Kasumi-1 (cell line): ENCODE measurements around the gene U2AF1L4.
A peak's percentile ranks its signal among the peaks of the same experiment; 100 is the strongest.

Source experiments
- DNase-seq, 2 experiments: peaks; one replicate each; lab custom pipeline; 2025; lab: John Stamatoyannopoulos, UW

Gene U2AF1L4

GRCh38 chr19:35745328-35746086 is at the start of gene U2AF1L4, which contains the start of gene PSENEN:
Gene U2AF1L4, minus strand, starts transcription at chr19:35745418. Its CDS starts 27 bp downstream, at chr19:35745391.
Gene PSENEN, plus strand, starts transcription at chr19:35745651. Its CDS starts 280 bp downstream, at chr19:35745931.
- peak; percentile 97 to 98 for DNase-seq

DNA sequence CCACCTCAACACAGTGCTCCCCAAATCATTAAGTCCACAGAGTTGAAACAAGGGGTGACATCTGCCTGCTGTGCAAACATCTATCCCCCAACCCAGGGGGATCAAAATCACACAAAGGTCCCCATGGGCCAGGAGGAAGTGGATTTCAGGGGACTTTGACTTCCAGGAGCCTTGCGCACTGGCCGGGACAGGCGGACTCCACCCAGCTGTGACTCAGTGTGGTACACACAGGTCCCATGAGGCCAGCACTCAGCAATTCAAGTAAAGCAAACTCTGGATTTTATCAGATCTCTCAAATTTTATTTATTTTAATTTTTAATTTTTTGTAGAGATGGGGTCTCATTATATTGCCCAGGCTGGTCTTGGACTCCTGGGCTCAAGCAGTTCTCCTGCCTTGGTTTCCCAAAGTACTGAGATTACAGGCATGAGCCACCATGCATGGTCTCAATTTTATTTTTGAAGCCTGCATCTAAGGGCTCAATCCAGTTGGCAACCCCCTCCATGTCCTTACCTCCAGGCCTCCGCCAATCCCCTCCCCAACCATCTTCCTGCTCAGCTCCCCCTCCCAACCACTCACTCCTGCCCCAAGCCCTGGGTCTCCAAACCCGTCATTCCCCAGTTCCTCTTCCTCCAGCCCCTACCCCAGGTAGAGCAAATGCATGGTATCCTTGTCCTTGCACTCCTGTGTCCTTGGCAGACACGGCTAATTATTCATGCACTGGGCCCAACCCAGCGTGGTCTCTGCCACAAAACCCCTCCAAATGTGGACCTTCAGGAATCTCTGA is 48.4 kb upstream of the U2AF1L4 start:
- no peak for DNase-seq

- DNase-seq = no peak
Observed at GRCh38 chr19:35792888-35793287, 47.7 kb upstream of the U2AF1L4 start.

GRCh38 chr19:35792312-35792711 is 47.1 kb upstream of the U2AF1L4 start:
- DNase-seq = no peak

- no peak for DNase-seq
Observed at GRCh38 chr19:35791814-35792279, 46.6 kb upstream of the U2AF1L4 start.

DNA sequence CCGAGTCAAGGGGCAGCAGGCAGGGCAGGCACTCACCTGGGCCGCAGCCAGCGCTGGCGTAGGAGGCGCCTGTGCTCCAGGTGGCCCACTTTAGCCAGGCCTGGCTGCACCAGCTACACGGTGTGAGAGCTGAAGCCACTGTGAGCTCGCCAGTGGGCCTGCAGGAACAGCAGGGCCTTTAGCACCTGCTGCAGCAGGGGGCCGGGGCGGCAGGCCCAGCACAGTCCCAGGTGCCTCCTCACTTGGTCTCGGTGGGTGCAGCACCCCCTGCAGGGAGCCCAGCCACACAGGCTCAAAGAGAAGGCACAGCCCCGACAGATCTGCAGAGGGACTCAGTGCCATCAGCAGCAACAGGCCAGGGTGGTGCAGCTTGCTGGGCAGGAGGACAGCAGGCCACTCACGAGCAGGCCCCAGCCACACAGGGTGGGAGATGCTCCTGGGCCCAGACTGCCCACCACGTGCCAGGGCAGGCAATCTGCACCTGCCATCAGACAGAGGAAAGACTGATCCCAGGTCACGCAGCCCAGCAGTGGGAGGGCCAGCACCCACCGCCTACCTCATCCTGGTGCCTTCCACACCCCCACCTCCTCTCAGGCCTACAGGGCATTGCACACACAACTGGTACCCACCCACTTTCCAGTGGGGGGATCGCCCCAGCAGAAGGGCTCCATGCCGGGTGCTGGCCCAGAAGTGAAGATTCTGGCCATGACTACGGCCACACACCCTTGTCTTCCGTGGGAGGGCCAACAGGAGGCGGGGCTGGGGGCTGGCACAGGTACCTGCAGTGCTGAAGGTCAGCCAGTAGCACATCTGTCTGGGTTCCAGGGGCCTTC is 46.0 kb upstream of the U2AF1L4 start:
- no peak for DNase-seq

- no peak for DNase-seq
Observed at GRCh38 chr19:35789978-35790944, 45.0 kb upstream of the U2AF1L4 start.

- no peak for DNase-seq
Observed at GRCh38 chr19:35789195-35789977, 44.2 kb upstream of the U2AF1L4 start.

DNA sequence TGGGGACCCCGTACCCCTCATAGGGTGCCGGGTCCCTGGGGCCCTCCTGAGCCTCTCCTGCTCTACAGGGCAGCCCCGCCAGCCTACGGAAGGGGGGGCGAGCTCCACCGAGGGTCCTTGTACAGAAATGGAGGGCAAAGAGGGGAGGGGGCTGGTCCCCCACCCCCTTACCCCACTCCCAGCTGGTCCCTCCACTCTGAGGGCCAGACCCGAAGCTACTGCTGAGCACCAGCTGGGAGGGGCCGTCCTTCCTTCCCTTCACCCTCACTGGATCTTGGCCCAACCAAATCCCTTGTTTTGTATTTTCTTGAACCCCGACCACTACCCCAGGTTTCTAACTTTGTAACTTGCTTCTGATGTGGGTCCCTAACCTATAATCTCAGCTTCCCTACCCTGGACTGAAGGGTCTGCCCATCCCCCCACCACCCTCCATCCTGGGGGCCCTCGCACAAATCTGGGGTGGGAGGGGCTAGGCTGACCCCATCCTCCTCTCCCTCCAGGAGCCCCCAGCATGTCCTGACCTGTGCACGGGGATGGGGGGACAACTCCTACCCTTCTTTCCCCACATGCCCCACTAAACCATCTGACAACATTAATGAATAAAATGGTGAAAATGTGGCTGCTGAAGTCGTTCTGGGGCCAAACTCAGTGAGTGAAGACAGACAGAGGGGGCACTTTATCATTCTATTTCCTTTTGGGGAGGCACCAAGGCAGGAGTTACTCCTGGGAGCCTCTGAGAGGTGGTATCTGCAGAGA is 43.2 kb upstream of the U2AF1L4 start:
- DNase-seq = no peak

GRCh38 chr19:35787227-35787799 is 42.1 kb upstream of the U2AF1L4 start:
- DNase-seq = no peak

DNA sequence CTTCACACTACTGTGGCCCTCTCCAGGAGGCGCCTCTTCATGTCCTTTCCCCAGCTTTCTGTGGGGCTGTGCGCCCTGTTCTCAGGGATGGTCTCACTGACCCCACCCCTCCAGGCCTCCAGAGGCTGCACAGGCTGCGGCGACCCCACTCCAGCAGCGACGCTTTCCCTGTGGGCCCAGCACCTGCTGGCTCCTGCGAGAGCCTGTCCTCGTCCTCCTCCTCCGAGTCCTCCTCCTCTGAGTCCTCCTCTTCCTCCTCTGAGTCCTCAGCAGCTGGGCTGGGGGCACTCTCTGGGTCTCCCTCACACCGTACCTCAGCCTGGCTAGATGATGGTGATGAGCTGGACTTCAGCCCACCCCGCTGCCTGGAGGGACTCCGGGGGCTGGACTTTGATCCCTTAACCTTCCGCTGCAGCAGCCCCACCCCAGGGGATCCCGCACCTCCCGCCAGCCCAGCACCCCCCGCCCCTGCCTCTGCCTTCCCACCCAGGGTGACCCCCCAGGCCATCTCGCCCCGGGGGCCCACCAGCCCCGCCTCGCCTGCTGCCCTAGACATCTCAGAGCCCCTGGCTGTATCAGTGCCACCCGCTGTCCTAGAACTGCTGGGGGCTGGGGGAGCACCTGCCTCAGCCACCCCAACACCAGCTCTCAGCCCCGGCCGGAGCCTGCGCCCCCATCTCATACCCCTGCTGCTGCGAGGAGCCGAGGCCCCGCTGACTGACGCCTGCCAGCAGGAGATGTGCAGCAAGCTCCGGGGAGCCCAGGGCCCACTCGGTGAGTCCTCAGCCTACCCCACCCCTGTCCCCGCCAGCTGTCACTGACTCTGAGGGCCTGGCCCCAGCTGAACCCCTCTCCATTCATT is 41.3 kb upstream of the U2AF1L4 start:
- no peak for DNase-seq

DNA sequence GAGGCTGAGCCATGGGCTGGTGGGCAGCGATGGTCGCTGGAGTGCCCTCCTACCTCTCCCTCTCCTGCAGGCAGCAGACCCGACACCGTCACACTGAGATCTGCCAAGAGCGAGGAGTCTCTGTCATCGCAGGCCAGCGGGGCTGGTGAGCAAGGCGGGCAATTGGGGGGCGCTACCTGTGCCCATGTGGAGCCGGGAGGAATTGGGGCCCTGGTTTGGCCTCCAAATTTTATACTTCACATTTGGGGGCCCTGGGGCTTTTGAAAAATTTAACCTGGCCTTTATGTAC is 40.1 kb upstream of the U2AF1L4 start:
- no peak for DNase-seq

DNA sequence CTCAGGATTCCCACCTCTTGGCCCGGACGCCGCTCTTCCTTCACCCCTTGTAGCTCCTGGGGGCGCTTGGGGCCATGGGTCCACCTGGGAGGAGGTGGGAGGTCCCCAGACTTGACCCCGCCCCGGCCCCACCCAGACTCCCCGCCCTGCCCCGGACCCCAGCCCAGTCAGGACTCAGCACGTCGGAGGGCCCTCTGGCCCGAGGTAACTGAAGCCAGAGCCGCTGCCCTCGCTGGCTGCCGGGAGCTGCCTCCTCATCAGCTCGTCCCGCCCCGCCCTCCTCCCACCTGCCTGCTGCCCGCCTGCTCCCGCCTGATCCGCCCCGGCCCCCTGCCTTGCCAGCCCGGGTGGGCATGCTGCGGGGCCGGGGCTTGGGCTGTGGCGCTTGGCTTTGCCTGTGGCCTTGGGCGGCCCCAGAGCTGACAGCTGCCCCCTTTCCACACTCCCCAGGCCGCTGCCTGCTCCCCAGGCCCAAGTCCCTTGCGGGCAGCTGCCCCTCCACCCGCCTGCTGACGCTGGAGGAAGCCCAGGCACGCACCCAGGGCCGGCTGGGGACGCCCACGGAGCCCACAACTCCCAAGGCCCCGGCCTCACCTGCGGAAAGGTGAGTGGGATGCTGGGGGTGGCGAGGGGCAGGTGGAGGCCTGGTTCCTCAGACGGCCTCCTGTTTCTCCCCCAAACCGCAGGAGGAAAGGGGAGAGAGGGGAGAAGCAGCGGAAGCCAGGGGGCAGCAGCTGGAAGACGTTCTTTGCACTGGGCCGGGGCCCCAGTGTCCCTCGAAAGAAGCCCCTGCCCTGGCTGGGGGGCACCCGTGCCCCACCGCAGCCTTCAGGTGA is 39.5 kb upstream of the U2AF1L4 start:
- no peak for DNase-seq

GRCh38 chr19:35783469-35784434 is 38.5 kb upstream of the U2AF1L4 start:
- DNase-seq = no peak

GRCh38 chr19:35782589-35782988 is 37.4 kb upstream of the U2AF1L4 start:
- no peak for DNase-seq

GRCh38 chr19:35781650-35782049 is 36.4 kb upstream of the U2AF1L4 start:
- DNase-seq = no peak
